NCI-H1436 (cell line): ENCODE measurements around the gene LNP1.

Experiments
- DNase-seq: peaks from one replicate; lab custom pipeline; 2025; lab: John Stamatoyannopoulos, UW

LNP1 gene

GRCh38 chr3:100399341-100400071 is 1.8 kb upstream of the LNP1 start:
- DNase-seq: no peak

- no peak for DNase-seq
Observed at GRCh38 chr3:100400419-100400779, 940 bp upstream of the LNP1 start.

- DNase-seq: peak; percentile 56
Observed at GRCh38 chr3:100401674-100402041, 319 bp downstream of the LNP1 start.

GRCh38 chr3:100402256-100402655 is 917 bp downstream of the LNP1 start:
- DNase-seq: peak; percentile 38

- DNase-seq: no peak
Observed at GRCh38 chr3:100402891-100403290, 1.6 kb downstream of the LNP1 start.

GRCh38 chr3:100403362-100404249 is 2.3 kb downstream of the LNP1 start:
- peak; percentile 4 for DNase-seq

- DNase-seq: no peak
Observed at GRCh38 chr3:100404250-100404548, 2.9 kb downstream of the LNP1 start.

GRCh38 chr3:100407164-100407563 is 5.8 kb downstream of the LNP1 start:
- no peak for DNase-seq

- no peak for DNase-seq
Observed at GRCh38 chr3:100407977-100408532, 6.7 kb downstream of the LNP1 start.

GRCh38 chr3:100411091-100411982 is 10.0 kb downstream of the LNP1 start:
- no peak for DNase-seq

- no peak for DNase-seq
Observed at GRCh38 chr3:100412912-100413590, 11.7 kb downstream of the LNP1 start.

GRCh38 chr3:100413613-100414012 is 12.3 kb downstream of the LNP1 start:
- no peak for DNase-seq

GRCh38 chr3:100416176-100416575 is 14.8 kb downstream of the LNP1 start:
- no peak for DNase-seq

- DNase-seq: no peak
Observed at GRCh38 chr3:100416863-100417262, 15.5 kb downstream of the LNP1 start.

GRCh38 chr3:100419406-100419805 is 18.1 kb downstream of the LNP1 start:
- no peak for DNase-seq

GRCh38 chr3:100420885-100421284 is 19.5 kb downstream of the LNP1 start:
- DNase-seq: no peak

GRCh38 chr3:100423611-100424010 is 22.3 kb downstream of the LNP1 start:
- no peak for DNase-seq

GRCh38 chr3:100424261-100424660 is 22.9 kb downstream of the LNP1 start:
- DNase-seq: no peak

- no peak for DNase-seq
Observed at GRCh38 chr3:100425316-100425715, 24.0 kb downstream of the LNP1 start.

GRCh38 chr3:100426067-100426682 is 24.8 kb downstream of the LNP1 start:
- no peak for DNase-seq

- no peak for DNase-seq
Observed at GRCh38 chr3:100427699-100428098, 26.4 kb downstream of the LNP1 start.
